K562 (cell line): ENCODE results near the gene FBLN2. TPM values are rescaled to one million over a fixed set of nuclear protein-coding genes. Genes with fewer than 3 reads are reported as not detected.

Source experiments
- ATF1 ChIP-seq, 2 experiments: fragments of 450-650 bp in 1 of 2; IDR thresholded peaks; 2 replicates each; pipeline ENCODE4 v1.6.1; 2016; ENCODE audit warnings: missing compliant biosample characterization in 1 of 2, missing genetic modification characterization in 1 of 2
- HEY1 ChIP-seq: fragments of 250-450 bp; sonication (Bioruptor Pico); IDR thresholded peaks from 2 replicates; pipeline ENCODE4 v1.5.0; 2020; ENCODE audit warnings: mild to moderate bottlenecking, moderate library complexity, borderline replicate concordance
- JUN ChIP-seq, 2 experiments: sonication (generic) in 1 of 2; formaldehyde crosslinking in 1 of 2; IDR thresholded peaks; 2 replicates each; pipeline versions ENCODE4 v1.6.1 to v1.8.0; 2012 to 2022; ENCODE audit warnings: borderline replicate concordance in 2 of 2, mild to moderate bottlenecking in 2 of 2, improper control_type of control experiment in 1 of 2, low read depth in 1 of 2, low read length in 1 of 2, missing genetic modification reagents in 1 of 2
- MEF2D ChIP-seq: conservative IDR thresholded peaks from 2 replicates; pipeline ENCODE4 v1.6.1; 2016; ENCODE audit warnings: low read depth, missing genetic modification characterization, missing compliant biosample characterization
- NCOA2 ChIP-seq, 2 experiments: fragments of 450-650 bp; IDR thresholded peaks; 2 replicates each; pipeline ENCODE4 v1.6.1; 2018; ENCODE audit warnings: mild to moderate bottlenecking in 2 of 2, moderate library complexity in 1 of 2; ENCODE audit not compliant: partially characterized antibody in 2 of 2
- NFIC ChIP-seq: fragments of 450-650 bp; IDR thresholded peaks from 2 replicates; pipeline ENCODE4 v1.6.1; 2017; ENCODE audit warnings: mild to moderate bottlenecking, inconsistent platforms
- NFRKB ChIP-seq: fragments of 450-650 bp; IDR thresholded peaks from 2 replicates; pipeline ENCODE4 v1.6.1; 2016; ENCODE audit warnings: low read depth
- NR2C2 ChIP-seq, 2 experiments: fragments of 200-800 bp in 1 of 2; sonication (Bioruptor generic) in 1 of 2; sonication (generic) in 1 of 2; formaldehyde crosslinking in 1 of 2; IDR thresholded peaks; 2 replicates each; pipeline versions ENCODE4 v1.6.1 to v1.8.0; 2016 to 2022; ENCODE audit warnings: mild to moderate bottlenecking in 1 of 2, missing compliant biosample characterization in 1 of 2, missing genetic modification characterization in 1 of 2, missing genetic modification reagents in 1 of 2
- PCBP2 ChIP-seq: fragments of 200-400 bp; formaldehyde crosslinking; IDR thresholded peaks from 2 replicates; pipeline ENCODE4 v1.6.1; 2018; ENCODE audit warnings: low read length, low read depth, mild to moderate bottlenecking, moderate library complexity; ENCODE audit not compliant: poor library complexity, severe bottlenecking
- PHF20 ChIP-seq: fragments of 450-650 bp; IDR thresholded peaks from 2 replicates; pipeline ENCODE4 v1.6.1; 2018; ENCODE audit not compliant: partially characterized antibody
- RBM15 ChIP-seq: fragments of 200-400 bp; formaldehyde crosslinking; IDR thresholded peaks from 2 replicates; pipeline ENCODE4 v1.6.1; 2018; ENCODE audit warnings: mild to moderate bottlenecking, low read length, moderate library complexity; ENCODE audit not compliant: insufficient read depth
- RCOR1 ChIP-seq, 2 experiments: IDR thresholded peaks; 2 replicates each; pipeline ENCODE4 v1.6.1; 2012; ENCODE audit warnings: low read depth in 2 of 2, low read length in 2 of 2, borderline replicate concordance in 1 of 2, improper control_type of control experiment in 1 of 2
- SAFB2 ChIP-seq: fragments of 200-400 bp; formaldehyde crosslinking; IDR thresholded peaks from 2 replicates; pipeline ENCODE4 v1.6.1; 2018; ENCODE audit warnings: borderline replicate concordance, low read length, low read depth, moderate library complexity; ENCODE audit not compliant: severe bottlenecking
- SMARCA5 ChIP-seq: fragments of 450-650 bp; IDR thresholded peaks from 2 replicates; pipeline ENCODE4 v1.6.1; 2016
- SRSF9 ChIP-seq: fragments of 200-400 bp; formaldehyde crosslinking; IDR thresholded peaks from 2 replicates; pipeline ENCODE4 v1.6.1; 2017; ENCODE audit warnings: low read depth, low read length, borderline replicate concordance
- TAF15 ChIP-seq: fragments of 200-400 bp; formaldehyde crosslinking; IDR thresholded peaks from 2 replicates; pipeline ENCODE4 v1.6.1; 2017; ENCODE audit warnings: mild to moderate bottlenecking, low read depth, low read length, moderate library complexity
- TCF7L2 ChIP-seq: fragments of 150-350 bp; IDR thresholded peaks from 2 replicates; pipeline ENCODE4 v1.6.1; 2016; ENCODE audit warnings: low read depth, mild to moderate bottlenecking, low read length, moderate library complexity
- polyA plus RNA-seq, 8 experiments: library from polyadenylated mRNA; depleted of rRNA in 4 of 8; stranded (reverse) in 5 of 8; unstranded in 3 of 8; fragments of >200 nt; fragmentation: Nextera tagmentation in 2 of 8; fragmentation: Illumina TruSeq in 1 of 8; extraction: Ambion mirVana in 2 of 8; extraction: Trizol in 1 of 8; gene quantifications; 2 replicates each; pipeline versions ENCODE4 v1.2.1 to v1.2.3, GENCODE V29; 2011 to 2014; ENCODE audit warnings: inconsistent platforms in 1 of 8, missing spikeins in 1 of 8
- total RNA-seq, 7 experiments: library from RNA; depleted of rRNA in 6 of 7; stranded (reverse); fragments of >200 nt in 6 of 7; fragmentation: Illumina TruSeq in 2 of 7; extraction: Trizol in 2 of 7; gene quantifications; 2 replicates each; pipeline versions ENCODE4 v1.2.1 to v1.2.3, GENCODE V29; 2011 to 2021; ENCODE audit warnings: low replicate concordance in 1 of 7
- TF ChIP-seq, protein P1 (sequence below): fragments of 450-650 bp; IDR thresholded peaks from 2 replicates; pipeline ENCODE4 v1.7.1; 2018; ENCODE audit warnings: mild to moderate bottlenecking, low read depth; ENCODE audit not compliant: partially characterized antibody
- TF ChIP-seq, protein P2 (sequence below): sonication (generic); formaldehyde crosslinking; IDR thresholded peaks from 2 replicates; pipeline ENCODE4 v1.8.0; 2022; ENCODE audit warnings: mild to moderate bottlenecking, missing genetic modification reagents
- TF ChIP-seq, protein P3 (sequence below): fragments of 250-450 bp; sonication (Bioruptor Pico); IDR thresholded peaks from 2 replicates; pipeline ENCODE4 v1.5.0; 2021
- TF ChIP-seq, protein P4 (sequence below): IDR thresholded peaks from 2 replicates; pipeline ENCODE4 v1.6.1; 2014; ENCODE audit warnings: antibody characterized with exemption

The FBLN2 gene
- total and polyA plus RNA-seq, 9 of the 15 experiments (the other 6 are each of a cell fraction or from before 2014, with no cell fraction given), result 0.03 to 0.10 (median 0.04) TPM; not detected in 6

DNA sequence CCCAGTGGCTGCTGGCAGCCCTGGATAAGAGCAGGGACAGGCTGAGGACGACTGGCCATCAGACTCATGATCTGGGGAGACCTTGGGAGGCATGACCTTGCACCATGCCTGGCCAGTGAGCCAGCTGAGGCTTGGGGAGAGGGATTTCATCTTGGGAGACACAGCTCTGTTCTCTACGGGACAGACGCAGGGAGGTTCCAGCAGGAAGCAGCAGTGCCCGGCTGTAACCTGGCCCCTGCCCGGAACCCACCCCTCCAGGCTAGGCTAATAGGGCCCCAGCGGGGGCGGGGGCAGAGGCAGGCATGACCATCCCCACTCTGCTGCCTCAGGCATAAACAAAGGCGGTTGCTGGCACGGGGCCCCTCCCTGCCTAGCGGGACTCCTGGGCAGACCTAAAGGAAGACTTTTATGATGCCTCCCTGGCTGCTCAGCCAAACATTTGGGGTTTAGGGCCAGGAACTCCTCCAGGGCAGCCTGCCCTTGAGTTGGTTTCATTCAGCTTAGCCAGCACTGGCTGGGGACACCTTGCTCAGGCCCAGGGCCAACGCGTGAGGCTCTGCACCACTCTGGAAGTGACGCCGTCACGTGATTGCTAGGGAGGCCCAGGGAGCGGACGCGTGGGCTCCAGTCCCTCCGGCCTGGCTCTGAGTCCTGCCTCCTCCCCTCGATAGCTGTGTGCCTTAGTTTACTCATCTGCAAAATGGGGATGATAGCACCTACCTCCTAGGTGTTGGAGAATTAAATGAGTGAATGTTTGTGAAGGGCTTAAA lies 41.2 kb upstream of the FBLN2 start (continued):
- TF ChIP-seq, protein P1, sequence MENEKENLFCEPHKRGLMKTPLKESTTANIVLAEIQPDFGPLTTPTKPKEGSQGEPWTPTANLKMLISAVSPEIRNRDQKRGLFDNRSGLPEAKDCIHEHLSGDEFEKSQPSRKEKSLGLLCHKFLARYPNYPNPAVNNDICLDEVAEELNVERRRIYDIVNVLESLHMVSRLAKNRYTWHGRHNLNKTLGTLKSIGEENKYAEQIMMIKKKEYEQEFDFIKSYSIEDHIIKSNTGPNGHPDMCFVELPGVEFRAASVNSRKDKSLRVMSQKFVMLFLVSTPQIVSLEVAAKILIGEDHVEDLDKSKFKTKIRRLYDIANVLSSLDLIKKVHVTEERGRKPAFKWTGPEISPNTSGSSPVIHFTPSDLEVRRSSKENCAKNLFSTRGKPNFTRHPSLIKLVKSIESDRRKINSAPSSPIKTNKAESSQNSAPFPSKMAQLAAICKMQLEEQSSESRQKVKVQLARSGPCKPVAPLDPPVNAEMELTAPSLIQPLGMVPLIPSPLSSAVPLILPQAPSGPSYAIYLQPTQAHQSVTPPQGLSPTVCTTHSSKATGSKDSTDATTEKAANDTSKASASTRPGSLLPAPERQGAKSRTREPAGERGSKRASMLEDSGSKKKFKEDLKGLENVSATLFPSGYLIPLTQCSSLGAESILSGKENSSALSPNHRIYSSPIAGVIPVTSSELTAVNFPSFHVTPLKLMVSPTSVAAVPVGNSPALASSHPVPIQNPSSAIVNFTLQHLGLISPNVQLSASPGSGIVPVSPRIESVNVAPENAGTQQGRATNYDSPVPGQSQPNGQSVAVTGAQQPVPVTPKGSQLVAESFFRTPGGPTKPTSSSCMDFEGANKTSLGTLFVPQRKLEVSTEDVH, result no peak
- TF ChIP-seq SRSF9 (no peak), JUN (IDR thresholded peaks at IDR 0.05; ENCODE audit: borderline replicate concordance, low read depth, low read length) (no peak), JUN (CRISPR knock-in tag; IDR thresholded peaks at IDR 0.05; ENCODE audit: borderline replicate concordance) (no peak), PCBP2 (no peak), TAF15 (no peak), RBM15 (no peak), MEF2D (tag) (no peak), HEY1 (CRISPR knock-in tag) (no peak), RCOR1 (IDR thresholded peaks at IDR 0.05; ENCODE audit: borderline replicate concordance in 1 of 2, low read depth in 2 of 2, low read length in 2 of 2) (peak in 1 of 2 experiments; percentile 41; a peak in 1 of 4 replicates), SAFB2 (no peak), PHF20 (no peak), ATF1 (CRISPR knock-in tag; IDR thresholded peaks at IDR 0.05) (no peak), ATF1 (tag; IDR thresholded peaks at IDR 0.05) (no peak), NR2C2 (CRISPR knock-in tag; IDR thresholded peaks at IDR 0.05) (no peak), NR2C2 (tag; IDR thresholded peaks at IDR 0.05) (no peak), NFRKB (no peak), NCOA2 (IDR thresholded peaks at IDR 0.05; ENCODE audit: partially characterized antibody in 2 of 2) (no peak), SMARCA5 (peak; percentile 84; the same call in 1 of the 2 replicates), TCF7L2 (no peak), NFIC (no peak)
- TF ChIP-seq, protein P2, sequence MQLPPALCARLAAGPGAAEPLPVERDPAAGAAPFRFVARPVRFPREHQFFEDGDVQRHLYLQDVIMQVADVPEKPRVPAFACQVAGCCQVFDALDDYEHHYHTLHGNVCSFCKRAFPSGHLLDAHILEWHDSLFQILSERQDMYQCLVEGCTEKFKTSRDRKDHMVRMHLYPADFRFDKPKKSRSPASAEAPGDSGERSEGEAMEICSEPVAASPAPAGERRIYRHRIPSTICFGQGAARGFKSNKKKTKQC (CRISPR knock-in tag), result no peak
- TF ChIP-seq, protein P3, sequence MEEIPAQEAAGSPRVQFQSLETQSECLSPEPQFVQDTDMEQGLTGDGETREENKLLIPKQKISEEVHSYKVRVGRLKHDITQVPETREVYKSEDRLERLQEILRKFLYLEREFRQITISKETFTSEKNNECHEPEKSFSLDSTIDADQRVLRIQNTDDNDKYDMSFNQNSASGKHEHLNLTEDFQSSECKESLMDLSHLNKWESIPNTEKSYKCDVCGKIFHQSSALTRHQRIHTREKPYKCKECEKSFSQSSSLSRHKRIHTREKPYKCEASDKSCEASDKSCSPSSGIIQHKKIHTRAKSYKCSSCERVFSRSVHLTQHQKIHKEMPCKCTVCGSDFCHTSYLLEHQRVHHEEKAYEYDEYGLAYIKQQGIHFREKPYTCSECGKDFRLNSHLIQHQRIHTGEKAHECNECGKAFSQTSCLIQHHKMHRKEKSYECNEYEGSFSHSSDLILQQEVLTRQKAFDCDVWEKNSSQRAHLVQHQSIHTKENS (CRISPR knock-in tag), result no peak
- TF ChIP-seq, protein P4, sequence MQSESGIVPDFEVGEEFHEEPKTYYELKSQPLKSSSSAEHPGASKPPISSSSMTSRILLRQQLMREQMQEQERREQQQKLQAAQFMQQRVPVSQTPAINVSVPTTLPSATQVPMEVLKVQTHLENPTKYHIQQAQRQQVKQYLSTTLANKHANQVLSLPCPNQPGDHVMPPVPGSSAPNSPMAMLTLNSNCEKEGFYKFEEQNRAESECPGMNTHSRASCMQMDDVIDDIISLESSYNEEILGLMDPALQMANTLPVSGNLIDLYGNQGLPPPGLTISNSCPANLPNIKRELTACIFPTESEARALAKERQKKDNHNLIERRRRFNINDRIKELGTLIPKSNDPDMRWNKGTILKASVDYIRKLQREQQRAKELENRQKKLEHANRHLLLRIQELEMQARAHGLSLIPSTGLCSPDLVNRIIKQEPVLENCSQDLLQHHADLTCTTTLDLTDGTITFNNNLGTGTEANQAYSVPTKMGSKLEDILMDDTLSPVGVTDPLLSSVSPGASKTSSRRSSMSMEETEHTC, result no peak
